Ovary (tissue), 3 donors: ENCODE results near the gene ADAM12.

ENCODE experiments used
- CTCF ChIP-seq, 3 donors: fragments of 450-650 bp in 2 of 3; fragments of 200-600 bp in 1 of 3; IDR thresholded peaks; one replicate each; pipeline versions ENCODE4 v1.5.1 to v1.8.0; 2016 to 2022; ENCODE audit warnings: antibody characterized with exemption in 3 of 3, mild to moderate bottlenecking in 1 of 3
- EP300 ChIP-seq: sonication (generic); formaldehyde crosslinking; IDR thresholded peaks from one replicate; pipeline ENCODE4 v1.6.1; 2017; ENCODE audit warnings: antibody characterized with exemption
- POLR2A ChIP-seq: fragments of 450-650 bp; IDR thresholded peaks from one replicate; pipeline ENCODE4 v1.6.1; 2017; ENCODE audit warnings: antibody characterized with exemption, mild to moderate bottlenecking, moderate library complexity
- donor health status: DM: no; HTN: no; CAD: no.

- TF ChIP-seq EP300 (no peak), CTCF (IDR thresholded peaks at IDR 0.05) (no peak), POLR2A (no peak)
These were observed 404.6 kb downstream of the ADAM12 start for GRCh38 chr10:125983656-125984055.
